ENCODE data around the gene CARD19.

DNA sequence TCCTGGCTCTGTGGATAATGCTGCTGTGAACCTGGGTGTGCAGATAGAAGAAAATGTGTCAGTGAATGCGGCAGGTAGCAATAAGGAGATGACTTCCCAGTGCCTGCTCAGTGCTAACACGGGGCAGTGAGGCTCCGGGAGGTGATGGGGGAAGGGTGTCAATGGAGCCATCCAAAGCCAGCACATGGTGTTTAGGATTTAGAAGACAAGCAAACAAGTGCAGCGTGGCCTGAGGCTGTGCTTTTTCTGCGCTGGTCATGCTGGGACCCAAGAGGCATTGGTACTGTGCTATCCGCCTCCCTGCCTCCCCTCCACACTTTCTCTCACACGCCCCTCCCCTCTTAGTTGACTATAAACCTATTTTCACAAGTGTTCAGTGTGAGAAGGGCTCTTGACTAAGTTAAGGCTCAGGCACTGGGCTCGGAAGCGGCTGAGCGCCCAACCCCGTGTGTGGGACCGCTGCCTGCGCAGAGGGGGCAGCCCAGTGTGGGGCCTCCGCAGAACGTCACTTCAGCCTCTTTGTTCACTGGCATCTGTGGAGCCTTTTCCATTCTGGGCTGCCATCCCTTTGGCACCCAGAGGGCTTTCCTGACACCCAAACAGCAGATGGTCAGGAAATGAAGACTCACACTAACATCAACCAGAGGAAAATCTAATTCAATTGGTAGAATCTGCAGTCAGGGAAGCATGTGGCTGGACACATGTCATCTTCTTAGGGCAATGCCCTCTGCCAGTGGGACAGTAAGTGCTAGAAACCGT lies 59.9 kb downstream of the CARD19 start:
- TF ChIP-seq CTCF (conservative IDR thresholded peaks at IDR 0.05) (no peak), ZFX (IDR thresholded peaks at IDR 0.05) (no peak)

All from C4-2B (cell line).